GM23338 (cell line): ENCODE measurements around the gene NDE1.

Experiments
- EZH2phosphoT487 ChIP-seq: fragments of 200-600 bp; sonication (generic); IDR thresholded peaks from one replicate; pipeline ENCODE4 v1.8.1; 2018; ENCODE audit warnings: antibody characterized with exemption; ENCODE audit not compliant: unreplicated experiment
- POLR2AphosphoS5 ChIP-seq: IDR thresholded peaks from 2 replicates; pipeline ENCODE4 v1.6.1; 2016; ENCODE audit warnings: antibody characterized with exemption, low read depth
- TF ChIP-seq, protein P1 (sequence below), 2 experiments: fragments of 200-600 bp in 1 of 2; sonication (generic) in 1 of 2; conservative IDR thresholded peaks; 2 replicates each; pipeline versions ENCODE4 v1.5.1 to v1.6.1; 2016 to 2017; ENCODE audit warnings: antibody characterized with exemption in 2 of 2, low read depth in 2 of 2, mild to moderate bottlenecking in 2 of 2, moderate library complexity in 1 of 2

DNA sequence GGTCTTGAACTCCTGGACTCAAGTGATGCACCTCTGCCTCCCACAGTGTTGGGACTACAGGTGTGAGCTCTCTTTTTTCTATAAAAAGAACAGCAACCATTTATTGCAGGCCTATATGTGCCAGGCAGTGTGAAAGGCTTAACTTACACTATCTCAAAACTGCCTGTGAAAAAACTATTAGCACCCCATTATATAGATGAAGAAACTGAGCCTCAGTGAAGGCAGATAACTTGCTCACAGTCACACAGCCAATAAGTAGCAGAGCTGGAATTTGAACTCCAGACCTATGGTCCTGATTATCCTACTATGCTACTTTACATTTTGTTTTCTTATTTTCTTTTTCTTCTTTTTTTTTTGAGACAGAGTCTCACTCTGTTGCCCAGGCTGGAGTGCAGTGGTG is 15.1 kb downstream of the NDE1 start:
- TF ChIP-seq, protein P1, sequence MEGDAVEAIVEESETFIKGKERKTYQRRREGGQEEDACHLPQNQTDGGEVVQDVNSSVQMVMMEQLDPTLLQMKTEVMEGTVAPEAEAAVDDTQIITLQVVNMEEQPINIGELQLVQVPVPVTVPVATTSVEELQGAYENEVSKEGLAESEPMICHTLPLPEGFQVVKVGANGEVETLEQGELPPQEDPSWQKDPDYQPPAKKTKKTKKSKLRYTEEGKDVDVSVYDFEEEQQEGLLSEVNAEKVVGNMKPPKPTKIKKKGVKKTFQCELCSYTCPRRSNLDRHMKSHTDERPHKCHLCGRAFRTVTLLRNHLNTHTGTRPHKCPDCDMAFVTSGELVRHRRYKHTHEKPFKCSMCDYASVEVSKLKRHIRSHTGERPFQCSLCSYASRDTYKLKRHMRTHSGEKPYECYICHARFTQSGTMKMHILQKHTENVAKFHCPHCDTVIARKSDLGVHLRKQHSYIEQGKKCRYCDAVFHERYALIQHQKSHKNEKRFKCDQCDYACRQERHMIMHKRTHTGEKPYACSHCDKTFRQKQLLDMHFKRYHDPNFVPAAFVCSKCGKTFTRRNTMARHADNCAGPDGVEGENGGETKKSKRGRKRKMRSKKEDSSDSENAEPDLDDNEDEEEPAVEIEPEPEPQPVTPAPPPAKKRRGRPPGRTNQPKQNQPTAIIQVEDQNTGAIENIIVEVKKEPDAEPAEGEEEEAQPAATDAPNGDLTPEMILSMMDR (conservative IDR thresholded peaks at IDR 0.05; ENCODE audit: low read depth in 2 of 2), result no peak
- TF ChIP-seq POLR2AphosphoS5 (no peak), EZH2phosphoT487 (no peak)
